ENCODE data around the gene SMPX. TPM values are rescaled to one million over a fixed set of nuclear protein-coding genes. Genes with fewer than 3 reads are reported as not detected.

SMPX gene
- total RNA-seq, 2 donors from 2014 or later = 403 to 651 TPM

GRCh38 chrX:21698272-21698671, 59.6 kb downstream of the SMPX start:
- no peak overlapping the region for H3K27ac ChIP-seq
- no peak for TF ChIP-seq CTCF (IDR thresholded peaks at IDR 0.05)

DNA sequence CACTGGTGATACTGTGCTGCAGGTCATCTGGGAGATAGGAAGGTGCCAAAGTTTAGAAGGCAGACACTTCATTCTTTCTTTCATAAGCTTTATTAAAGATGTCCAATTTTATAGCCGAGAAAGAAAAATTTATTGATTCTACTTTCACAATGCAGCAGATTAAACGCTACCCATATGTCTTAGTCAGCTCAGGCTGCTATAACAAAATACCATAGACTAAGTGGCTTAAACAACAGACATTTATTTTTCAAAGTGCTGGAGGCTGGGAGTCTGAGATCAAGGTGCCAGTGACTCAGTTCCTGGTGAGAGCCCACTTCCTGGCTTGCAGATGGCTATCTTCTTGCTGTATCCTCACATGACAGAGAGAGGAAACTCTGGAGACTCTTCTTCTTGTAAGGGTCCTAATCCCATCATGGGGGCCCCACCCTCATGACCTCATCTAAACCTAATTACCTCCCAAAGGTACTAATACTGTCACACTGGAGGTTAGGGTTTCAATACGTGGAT, 66.4 kb downstream of the SMPX start:
- Histone ChIP-seq H3K27ac (no peak overlapping the region), H3K4me1 (no peaks in the 10 kb centered on the region), H3K27me3 (no peaks in the 10 kb centered on the region), H3K36me3 (no peaks in the 10 kb centered on the region), H3K9me3 (no peaks in the 10 kb centered on the region), H3K4me3 (no peak overlapping the region)
- no peak for DNase-seq (ENCODE audit: low spot score)
- no peak for TF ChIP-seq CTCF (IDR thresholded peaks at IDR 0.05)

More at GRCh38 chrX:21698272-21698671, 59.6 kb downstream of the SMPX start:
- Histone ChIP-seq H3K36me3 (no peaks in the 10 kb centered on the region), H3K4me3 (no peak overlapping the region), H3K27me3 (no peaks in the 10 kb centered on the region), H3K4me1 (no peaks in the 10 kb centered on the region), H3K9me3 (no peaks in the 10 kb centered on the region)
- DNase-seq (ENCODE audit: low spot score) = no peak

DNA sequence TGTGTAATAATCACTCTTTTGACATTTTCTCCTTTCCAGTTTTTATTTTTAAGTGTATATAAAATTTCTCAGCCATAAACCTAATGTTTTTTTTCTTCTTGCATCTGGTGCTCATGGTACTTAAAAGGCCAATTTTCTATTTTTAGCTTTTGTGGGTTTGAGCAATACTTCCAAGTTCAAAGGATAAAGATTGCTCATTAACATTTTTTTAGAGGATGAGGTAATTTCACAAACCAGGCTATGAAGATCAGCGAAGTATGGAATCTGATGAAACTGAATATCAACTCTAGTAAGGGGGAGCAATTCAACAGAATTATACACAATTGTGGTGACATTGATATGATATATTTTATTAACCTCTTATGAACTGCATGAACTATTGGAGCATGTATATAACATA, 74.0 kb downstream of the SMPX start:
- Histone ChIP-seq H3K36me3 (no peaks in the 10 kb centered on the region), H3K4me1 (no peaks in the 10 kb centered on the region), H3K4me3 (no peak overlapping the region), H3K27me3 (no peaks in the 10 kb centered on the region), H3K27ac (no peak overlapping the region), H3K9me3 (no peaks in the 10 kb centered on the region)
- DNase-seq (ENCODE audit: low spot score) = no peak
- no peak for TF ChIP-seq CTCF (IDR thresholded peaks at IDR 0.05)

DNA sequence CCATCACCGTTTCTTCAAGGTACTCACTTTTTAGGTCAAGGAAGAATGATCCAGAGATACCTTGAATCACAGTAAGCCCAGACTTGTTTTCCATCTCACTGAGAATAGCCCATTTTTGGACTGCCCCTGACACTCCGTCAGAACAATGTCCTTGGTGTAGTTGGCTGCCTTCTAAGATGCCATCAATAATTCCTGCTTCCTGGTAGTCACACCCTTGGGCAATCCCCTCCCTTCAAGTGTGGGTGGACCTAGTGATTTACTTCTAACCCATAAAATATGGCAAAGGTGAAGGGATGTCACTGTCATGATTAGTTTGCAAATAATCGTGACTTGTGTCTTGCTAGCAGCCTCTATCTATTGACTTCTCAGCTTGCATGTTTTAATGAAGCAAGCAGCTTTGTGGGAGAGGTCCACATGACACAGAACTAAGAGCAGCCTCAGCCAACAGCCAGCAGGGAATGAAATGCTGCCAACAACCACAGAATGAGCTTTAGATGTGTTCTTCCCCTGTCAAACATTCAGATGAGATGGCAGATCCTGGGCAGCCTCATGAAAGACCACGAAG, 79.8 kb downstream of the SMPX start:
- H3K9me3 ChIP-seq = no peaks in the 10 kb centered on the region
- no peaks in the 10 kb centered on the region for H3K4me1 ChIP-seq
- no peak overlapping the region for H3K27ac ChIP-seq
- H3K36me3 ChIP-seq = no peaks in the 10 kb centered on the region
- TF ChIP-seq CTCF (IDR thresholded peaks at IDR 0.05) = no peak
- H3K27me3 ChIP-seq = no peaks in the 10 kb centered on the region
- no peak overlapping the region for H3K4me3 ChIP-seq
- DNase-seq (ENCODE audit: low spot score) = no peak

DNA sequence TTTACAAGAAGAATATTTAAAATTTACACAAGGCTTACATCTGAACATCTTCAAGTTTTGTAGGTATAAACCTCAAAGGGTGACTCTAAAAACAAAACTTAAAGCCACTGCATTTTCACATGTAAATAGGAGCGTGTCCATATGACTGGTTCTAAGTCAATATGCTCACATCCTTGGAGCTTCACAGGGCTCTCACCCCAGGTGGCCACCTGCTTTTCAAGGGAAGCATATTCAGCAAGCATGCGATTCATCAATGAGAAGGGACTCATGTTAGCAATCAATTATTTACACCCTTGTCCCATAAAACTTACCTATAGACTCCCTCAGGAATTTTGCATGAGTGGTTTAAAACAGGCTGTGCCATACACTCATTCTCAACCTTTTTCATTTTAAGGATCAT, 82.0 kb downstream of the SMPX start:
- no peak for TF ChIP-seq CTCF (IDR thresholded peaks at IDR 0.05)
- H3K4me1 ChIP-seq = no peaks in the 10 kb centered on the region
- no peaks in the 10 kb centered on the region for H3K36me3 ChIP-seq
- no peak overlapping the region for H3K27ac ChIP-seq
- H3K9me3 ChIP-seq = no peaks in the 10 kb centered on the region
- no peaks in the 10 kb centered on the region for H3K27me3 ChIP-seq
- no peak overlapping the region for H3K4me3 ChIP-seq
- no peak for DNase-seq (ENCODE audit: low spot score)
